Sigmoid colon (tissue), 7 donors: ENCODE data around the gene HOXD13. TPM values are rescaled to one million over a fixed set of nuclear protein-coding genes. Genes with fewer than 3 reads are reported as not detected.

Experiments
- DNase-seq: peaks from one replicate; pipeline ENCODE4 v3.0.0-alpha.2; 2019
- H3K27ac ChIP-seq, 4 donors: fragments of 200-600 bp; sonication (generic); one replicate each; pipeline ENCODE4 v1.5.1; 2016 to 2019; ENCODE audit warnings: mild to moderate bottlenecking in 1 of 4
- H3K27me3 ChIP-seq, 3 donors: fragments of 200-600 bp; sonication (generic); one replicate each; pipeline ENCODE4 v1.5.1; 2019; ENCODE audit warnings: mild to moderate bottlenecking in 1 of 3
- H3K36me3 ChIP-seq, 4 donors: fragments of 200-600 bp; sonication (generic); one replicate each; pipeline ENCODE4 v1.5.1; 2016 to 2019
- H3K4me1 ChIP-seq, 4 donors: fragments of 200-600 bp; sonication (generic); one replicate each; pipeline ENCODE4 v1.5.1; 2017 to 2019
- H3K4me3 ChIP-seq, 4 donors: fragments of 200-600 bp; sonication (generic); one replicate each; pipeline ENCODE4 v1.5.1; 2017 to 2019; ENCODE audit warnings: mild to moderate bottlenecking in 2 of 4, moderate library complexity in 1 of 4
- H3K9me3 ChIP-seq, 4 donors: fragments of 200-600 bp in 3 of 4; sonication (generic) in 3 of 4; one replicate each; pipeline versions ENCODE4 v1.5.1 to v1.6.1; 2013 to 2019
- EP300 ChIP-seq, 4 donors: sonication (generic); formaldehyde crosslinking; IDR thresholded peaks; one replicate each; pipeline ENCODE4 v1.6.1; 2017; ENCODE audit warnings: antibody characterized with exemption in 4 of 4
- POLR2A ChIP-seq, 2 donors: fragments of 450-650 bp; IDR thresholded peaks; one replicate each; pipeline ENCODE4 v1.6.1; 2016; ENCODE audit warnings: antibody characterized with exemption in 2 of 2, mild to moderate bottlenecking in 2 of 2, moderate library complexity in 2 of 2
- POLR2AphosphoS5 ChIP-seq, 4 donors: sonication (generic); formaldehyde crosslinking; IDR thresholded peaks; one replicate each; pipeline ENCODE4 v1.6.1; 2017; ENCODE audit warnings: antibody characterized with exemption in 4 of 4
- WGBS, 2 donors: extraction: QIAGEN DNeasy Blood & Tissue Kit; methylation state at CpG; one replicate each; pipeline ENCODE4 v1.1.7; 2013; 5-methylcytosine and 5-hydroxymethylcytosine counted together
- intact Hi-C: fragments of 100-400 bp; cut with DNase I; formaldehyde crosslinking; loops from one replicate; pipeline ENCODE4 v1.15.1; 2023
- polyA plus RNA-seq, 3 donors: library from polyadenylated mRNA; stranded (reverse); fragments of 200-250 nt; gene quantifications; one replicate each; pipeline ENCODE4 v1.2.3, GENCODE V29; 2013
- total RNA-seq, 4 donors: library from RNA; depleted of rRNA; stranded (reverse); fragments of >200 nt; gene quantifications; one replicate each; pipeline ENCODE4 v1.1.0, GENCODE V29; 2016
- TF ChIP-seq, protein P1 (sequence below), 4 experiments: fragments of 450-650 bp in 3 of 4; fragments of 200-600 bp in 1 of 4; IDR thresholded peaks; one replicate each; pipeline ENCODE4 v1.5.1; 2016 to 2019; ENCODE audit warnings: antibody characterized with exemption in 4 of 4, mild to moderate bottlenecking in 3 of 4, moderate library complexity in 2 of 4
- donor health status: healthy with polysubstance abuse.
- donor health status: Bipolar disorder and iron deficiency.
- donor health status: healthy.

Gene HOXD13
- total and polyA plus RNA-seq, 7 donors, result 2.3 to 48.9 (median 26.1) TPM; not detected in 1

DNA sequence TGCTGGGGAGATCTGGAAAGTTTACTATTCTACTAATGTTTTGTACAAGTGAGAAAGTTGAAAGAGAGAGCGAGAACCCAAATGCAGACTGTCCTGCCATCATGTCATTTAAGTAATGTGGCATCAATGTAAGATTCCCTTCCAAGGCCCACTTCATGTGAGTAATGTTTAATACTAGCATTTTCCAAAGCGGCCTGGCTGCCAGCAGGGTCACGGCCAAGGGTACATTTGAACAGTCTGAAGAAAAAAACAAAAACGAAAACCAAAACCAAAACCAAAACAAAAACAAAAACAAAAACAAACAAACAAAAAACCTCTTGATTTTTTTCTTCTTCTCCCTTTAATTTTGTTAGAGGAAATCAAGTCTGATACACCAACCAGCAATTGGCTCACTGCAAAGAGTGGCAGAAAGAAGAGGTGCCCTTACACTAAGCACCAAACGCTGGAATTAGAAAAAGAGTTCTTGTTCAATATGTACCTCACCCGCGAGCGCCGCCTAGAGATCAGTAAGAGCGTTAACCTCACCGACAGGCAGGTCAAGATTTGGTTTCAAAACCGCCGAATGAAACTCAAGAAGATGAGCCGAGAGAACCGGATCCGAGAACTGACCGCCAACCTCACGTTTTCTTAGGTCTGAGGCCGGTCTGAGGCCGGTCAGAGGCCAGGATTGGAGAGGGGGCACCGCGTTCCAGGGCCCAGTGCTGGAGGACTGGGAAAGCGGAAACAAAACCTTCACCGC is 26.2 kb downstream of the HOXD13 start:
- H3K9me3 ChIP-seq, result no peaks in the 10 kb centered on the region
- TF ChIP-seq EP300 (IDR thresholded peaks at IDR 0.05) (no peak), POLR2AphosphoS5 (IDR thresholded peaks at IDR 0.05) (no peak), POLR2A (IDR thresholded peaks at IDR 0.05) (no peak)
- TF ChIP-seq, protein P1, sequence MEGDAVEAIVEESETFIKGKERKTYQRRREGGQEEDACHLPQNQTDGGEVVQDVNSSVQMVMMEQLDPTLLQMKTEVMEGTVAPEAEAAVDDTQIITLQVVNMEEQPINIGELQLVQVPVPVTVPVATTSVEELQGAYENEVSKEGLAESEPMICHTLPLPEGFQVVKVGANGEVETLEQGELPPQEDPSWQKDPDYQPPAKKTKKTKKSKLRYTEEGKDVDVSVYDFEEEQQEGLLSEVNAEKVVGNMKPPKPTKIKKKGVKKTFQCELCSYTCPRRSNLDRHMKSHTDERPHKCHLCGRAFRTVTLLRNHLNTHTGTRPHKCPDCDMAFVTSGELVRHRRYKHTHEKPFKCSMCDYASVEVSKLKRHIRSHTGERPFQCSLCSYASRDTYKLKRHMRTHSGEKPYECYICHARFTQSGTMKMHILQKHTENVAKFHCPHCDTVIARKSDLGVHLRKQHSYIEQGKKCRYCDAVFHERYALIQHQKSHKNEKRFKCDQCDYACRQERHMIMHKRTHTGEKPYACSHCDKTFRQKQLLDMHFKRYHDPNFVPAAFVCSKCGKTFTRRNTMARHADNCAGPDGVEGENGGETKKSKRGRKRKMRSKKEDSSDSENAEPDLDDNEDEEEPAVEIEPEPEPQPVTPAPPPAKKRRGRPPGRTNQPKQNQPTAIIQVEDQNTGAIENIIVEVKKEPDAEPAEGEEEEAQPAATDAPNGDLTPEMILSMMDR (IDR thresholded peaks at IDR 0.05), result no peak
- intact Hi-C loops, result no loop called here
- no peak overlapping the region for H3K27ac ChIP-seq
- peaks cover 0 to 70% (median 4%) of the 10 kb centered on the region in 3 donors for H3K27me3 ChIP-seq
- no peak for DNase-seq
- 21 to 27% methylated on average over 24 of the region's 24 CpGs for WGBS, 2 donors
- peaks cover 0 to 12% (median 0%) of the 10 kb centered on the region in 4 donors for H3K36me3 ChIP-seq
- H3K4me1 ChIP-seq, result peaks cover 0 to 17% (median 10%) of the 10 kb centered on the region in 4 donors
- no peak overlapping the region for H3K4me3 ChIP-seq

DNA sequence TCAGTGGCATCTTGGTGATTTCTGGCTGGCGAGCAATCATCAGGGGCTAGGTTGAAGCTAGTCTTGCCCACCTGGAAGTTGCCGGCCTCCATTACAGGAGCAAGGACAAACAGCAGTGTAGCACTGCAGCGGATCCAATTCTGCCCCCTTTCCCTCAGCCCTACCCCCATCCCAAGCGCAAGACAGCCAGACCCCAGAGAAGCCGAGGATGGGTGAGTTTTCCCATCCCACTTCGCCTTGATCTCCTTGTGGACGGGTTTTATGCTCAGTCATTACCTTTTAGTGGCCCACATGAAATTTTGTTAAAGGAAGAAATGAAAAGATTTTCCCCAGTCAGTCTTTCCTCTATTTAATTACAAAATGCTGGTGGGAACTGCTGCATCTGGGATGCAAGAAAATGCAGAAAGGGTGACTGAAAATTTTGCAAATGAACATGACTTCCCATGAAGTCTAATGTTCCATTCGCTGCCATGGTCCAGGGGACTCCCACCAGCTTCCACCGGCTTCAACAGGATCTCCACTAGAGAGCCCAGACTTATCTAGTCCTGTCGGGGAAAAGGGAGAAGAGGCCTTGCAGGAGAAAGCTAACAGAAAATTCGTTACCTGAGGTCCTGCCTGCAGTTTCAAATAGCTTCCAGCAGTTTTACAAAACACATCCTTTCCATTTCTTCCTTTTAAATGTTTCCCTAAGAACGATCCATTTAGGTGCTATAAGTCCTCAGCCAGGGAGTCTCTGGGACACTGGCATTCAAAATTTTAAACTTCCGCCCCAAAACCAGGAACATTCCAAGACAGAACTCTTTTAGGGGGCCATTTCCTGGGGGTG is 28.1 kb downstream of the HOXD13 start:
- Histone ChIP-seq H3K9me3 (no peaks in the 10 kb centered on the region), H3K36me3 (peaks cover 0 to 12% (median 0%) of the 10 kb centered on the region in 4 donors), H3K27ac (no peak overlapping the region), H3K27me3 (peaks cover 0 to 57% (median 4%) of the 10 kb centered on the region in 3 donors), H3K4me3 (no peak overlapping the region), H3K4me1 (peaks cover 0 to 17% (median 6%) of the 10 kb centered on the region in 4 donors)
- intact Hi-C loops, result no loop called here
- DNase-seq, result no peak
- 52 to 72% methylated on average over 13 of the region's 13 CpGs for WGBS, 2 donors
- TF ChIP-seq, protein P1 (IDR thresholded peaks at IDR 0.05), result no peak
- TF ChIP-seq POLR2A (IDR thresholded peaks at IDR 0.05) (no peak), EP300 (IDR thresholded peaks at IDR 0.05) (no peak), POLR2AphosphoS5 (IDR thresholded peaks at IDR 0.05) (no peak)

DNA sequence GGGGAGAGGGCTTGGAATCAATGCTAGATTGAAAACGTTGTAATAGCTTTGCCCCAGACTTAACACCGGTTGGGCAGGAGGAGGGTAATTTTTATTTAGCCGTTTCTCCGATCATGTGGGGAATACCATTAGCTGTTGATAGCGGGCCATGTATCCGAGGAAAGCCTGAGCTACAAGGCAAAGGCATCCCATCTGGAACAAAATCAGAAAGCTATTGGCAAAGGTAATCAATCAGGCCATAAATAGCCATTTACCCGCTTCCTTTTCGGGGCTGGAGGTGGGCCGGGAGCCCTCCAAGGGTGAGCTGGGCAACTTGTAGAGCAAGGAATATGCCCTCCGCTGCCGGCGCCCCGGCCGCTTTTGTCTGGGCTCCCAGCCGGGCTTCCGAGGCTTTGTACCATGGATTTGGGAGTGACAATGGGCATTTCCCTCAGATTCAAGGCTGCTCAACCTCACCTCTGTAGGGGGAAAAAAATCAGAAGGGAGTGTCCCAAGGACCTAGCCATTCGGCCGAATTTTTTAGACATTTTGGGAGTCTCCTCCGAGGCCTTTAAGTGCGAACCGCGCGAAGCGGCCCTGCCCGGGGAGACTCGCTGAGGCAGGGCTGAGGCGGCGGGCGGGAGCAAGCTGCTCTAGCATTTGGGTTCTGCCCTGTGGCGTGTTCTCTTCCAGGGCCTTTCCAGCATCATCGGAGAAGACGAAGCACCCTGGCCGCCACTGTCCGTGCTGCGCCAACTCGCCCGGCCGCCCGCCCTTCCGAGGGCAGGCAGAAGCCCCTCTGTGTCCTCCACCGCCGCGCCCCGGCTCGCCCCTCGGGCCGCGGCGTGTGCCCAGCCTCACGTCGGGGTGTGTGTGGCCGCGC is 28.9 kb downstream of the HOXD13 start:
- Histone ChIP-seq H3K36me3 (peaks cover 0 to 12% (median 0%) of the 10 kb centered on the region in 4 donors), H3K27ac (peak overlapping the region in 2 of 4 donors; percentile 64 to 73), H3K4me1 (peaks cover 0 to 11% (median 6%) of the 10 kb centered on the region in 4 donors), H3K27me3 (peaks cover 0 to 50% (median 4%) of the 10 kb centered on the region in 3 donors), H3K4me3 (peak overlapping the region in 2 of 4 donors; percentile 57), H3K9me3 (no peaks in the 10 kb centered on the region)
- WGBS, 2 donors, result 42 to 46% methylated on average over 53 of the region's 53 CpGs
- TF ChIP-seq POLR2A (IDR thresholded peaks at IDR 0.05) (no peak), POLR2AphosphoS5 (IDR thresholded peaks at IDR 0.05) (no peak), EP300 (IDR thresholded peaks at IDR 0.05) (no peak)
- TF ChIP-seq, protein P1 (IDR thresholded peaks at IDR 0.05), result no peak
- DNase-seq, result peak; percentile 40
- intact Hi-C loops, result no loop called here

DNA sequence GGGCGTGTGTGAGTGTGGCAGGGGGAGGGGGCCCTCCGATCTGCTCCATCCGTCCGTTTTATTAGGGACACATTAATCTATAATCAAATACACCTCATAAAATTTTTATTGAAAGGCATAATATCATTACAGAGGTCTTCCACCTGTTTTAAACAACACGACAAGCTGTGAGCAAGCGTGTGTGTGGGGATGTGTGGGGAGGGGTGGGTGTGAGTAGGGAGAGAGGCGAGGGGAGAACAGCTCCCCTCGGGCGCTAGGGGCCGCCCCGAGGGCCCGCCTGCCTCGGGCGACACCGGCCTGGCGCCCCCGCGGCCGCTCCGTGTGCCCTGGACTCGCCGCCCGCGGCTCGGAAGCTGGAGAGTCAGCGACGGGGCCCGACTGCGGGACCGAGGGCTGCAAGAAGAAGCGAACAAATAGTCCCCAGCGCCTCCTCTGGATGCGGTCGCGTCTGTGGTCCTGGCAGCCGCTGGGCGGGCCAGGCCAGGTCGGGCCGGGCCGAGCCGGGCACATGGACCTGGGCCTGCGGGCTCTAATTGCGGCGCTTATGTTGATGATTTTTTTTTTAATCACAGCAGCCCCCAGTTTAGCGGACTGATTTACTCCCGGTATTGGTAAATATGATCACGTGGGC is 29.6 kb downstream of the HOXD13 start:
- peak overlapping the region; percentile 26 to 57 (median 52) for H3K4me3 ChIP-seq
- DNase-seq, result no peak
- peak overlapping the region in 3 of 4 donors; percentile 48 to 73 (median 64) for H3K27ac ChIP-seq
- peaks cover 0 to 12% (median 0%) of the 10 kb centered on the region in 4 donors for H3K36me3 ChIP-seq
- no peaks in the 10 kb centered on the region for H3K9me3 ChIP-seq
- H3K27me3 ChIP-seq, result peaks cover 1 to 48% (median 3%) of the 10 kb centered on the region in 3 donors
- intact Hi-C loops, result no loop called here
- WGBS, 2 donors, result 3 to 8% methylated on average over 47 of the region's 47 CpGs
- peaks cover 0 to 12% (median 6%) of the 10 kb centered on the region in 4 donors for H3K4me1 ChIP-seq
- TF ChIP-seq EP300 (IDR thresholded peaks at IDR 0.05) (no peak), POLR2AphosphoS5 (IDR thresholded peaks at IDR 0.05) (no peak), POLR2A (IDR thresholded peaks at IDR 0.05) (no peak)
- TF ChIP-seq, protein P1 (IDR thresholded peaks at IDR 0.05), result no peak
